ENCODE results near the gene PCDHGA12.

Gene PCDHGA12

DNA sequence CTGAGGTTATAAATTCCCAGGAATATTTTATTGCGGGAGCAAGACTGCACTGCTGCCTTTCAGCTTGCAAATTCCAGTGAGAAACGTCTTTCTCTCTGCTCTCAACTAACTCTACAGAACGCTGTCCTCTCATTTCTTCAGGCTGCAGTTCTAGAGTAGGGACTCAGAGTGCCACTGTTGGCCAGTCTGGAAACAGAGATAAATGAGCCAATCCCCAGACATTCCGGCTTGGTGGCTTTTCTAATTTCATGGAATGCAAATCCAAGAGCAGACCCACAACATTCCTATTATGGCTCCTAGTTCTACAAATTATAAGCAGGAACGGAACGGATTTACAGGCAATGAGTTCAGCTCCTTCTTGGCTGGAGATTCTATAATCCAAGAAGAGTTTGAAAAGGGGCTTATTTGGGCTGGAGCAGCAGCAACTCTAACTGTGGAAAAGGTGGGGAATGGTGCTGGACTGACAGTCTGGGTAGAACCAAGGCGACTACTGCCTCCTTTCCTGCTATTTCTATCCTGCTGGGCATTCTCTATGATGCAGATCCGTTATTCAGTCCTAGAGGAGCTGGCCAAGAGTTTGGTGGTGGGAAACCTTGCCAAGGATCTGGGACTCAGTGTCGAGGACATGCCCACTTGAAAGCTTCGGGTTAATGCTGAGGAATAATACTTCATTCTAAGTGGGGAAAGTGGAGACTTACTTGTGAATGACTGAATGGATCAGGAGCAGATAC is 9.3 kb downstream of the PCDHGA12 start:
- peak; percentile 12 for DNase-seq (ENCODE audit: low read depth)

DNA sequence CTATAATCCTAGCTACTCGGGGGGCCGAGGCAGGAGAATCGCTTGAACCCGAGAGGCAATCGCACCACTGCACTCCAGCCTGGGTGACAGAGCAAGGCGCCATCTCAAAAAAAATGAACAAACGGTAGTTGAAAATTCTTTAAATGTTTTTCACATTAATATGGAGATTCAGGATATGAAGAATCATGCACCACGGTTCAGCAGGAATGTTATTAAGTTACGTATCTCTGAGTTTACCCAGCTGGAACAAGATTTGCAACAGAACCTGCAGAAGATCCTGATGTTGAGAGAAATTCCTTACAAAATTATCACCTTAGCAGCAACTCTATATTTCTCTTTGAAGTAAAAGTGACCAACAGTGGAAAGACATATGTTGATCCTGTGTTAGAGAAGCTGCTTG is 10.0 kb downstream of the PCDHGA12 start:
- DNase-seq (ENCODE audit: low read depth): no peak

DNA sequence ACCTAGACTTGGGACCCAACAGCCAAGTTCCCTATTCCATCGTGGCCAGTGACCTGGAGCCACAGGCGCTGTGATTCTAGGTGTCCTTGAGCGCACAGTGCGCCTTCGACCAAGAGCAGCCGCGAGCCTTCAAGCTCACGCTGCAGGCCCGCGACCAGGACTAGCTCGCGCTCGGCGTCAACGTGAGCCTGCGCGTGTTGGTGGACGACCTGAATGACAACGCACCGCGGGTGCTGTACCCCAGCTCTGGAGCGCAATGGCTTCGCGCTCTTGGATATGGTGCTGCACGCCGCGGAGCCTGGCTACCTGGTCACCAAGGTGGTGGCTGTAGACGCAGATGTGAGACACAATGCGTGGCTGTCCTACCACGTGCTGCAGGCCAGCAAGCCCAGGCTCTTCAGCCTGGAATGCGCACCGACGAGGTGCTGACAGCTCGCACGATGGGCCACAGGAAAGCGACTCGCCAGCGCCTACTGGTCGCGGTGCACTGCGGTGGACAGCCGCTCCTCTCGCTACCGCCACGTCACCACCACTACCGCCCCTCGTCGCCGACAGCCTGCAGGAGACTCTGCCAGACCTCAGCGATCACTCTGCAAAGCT is 11.4 kb downstream of the PCDHGA12 start:
- DNase-seq (ENCODE audit: low read depth): no peak

DNA sequence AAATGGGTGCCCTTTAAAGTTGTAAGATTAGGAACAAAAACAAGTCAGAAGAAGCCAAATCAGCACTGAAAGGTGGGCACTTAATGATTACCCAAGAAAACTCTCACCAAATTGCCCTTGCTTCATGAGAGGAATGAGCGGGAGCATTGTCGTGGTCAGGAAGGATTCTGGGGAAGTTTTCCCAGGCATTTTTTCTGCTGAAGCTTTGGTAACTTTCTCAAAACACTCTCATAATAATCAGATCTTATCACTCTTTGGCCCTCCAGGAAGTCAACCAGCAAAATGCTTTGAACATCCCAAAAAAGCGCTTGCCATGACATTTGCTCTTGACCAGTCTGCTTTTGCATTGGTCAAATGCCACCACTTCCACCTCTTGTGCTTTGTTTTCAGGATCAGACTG is 35.0 kb downstream of the PCDHGA12 start:
- DNase-seq (ENCODE audit: low read depth): peak; percentile 41

DNA sequence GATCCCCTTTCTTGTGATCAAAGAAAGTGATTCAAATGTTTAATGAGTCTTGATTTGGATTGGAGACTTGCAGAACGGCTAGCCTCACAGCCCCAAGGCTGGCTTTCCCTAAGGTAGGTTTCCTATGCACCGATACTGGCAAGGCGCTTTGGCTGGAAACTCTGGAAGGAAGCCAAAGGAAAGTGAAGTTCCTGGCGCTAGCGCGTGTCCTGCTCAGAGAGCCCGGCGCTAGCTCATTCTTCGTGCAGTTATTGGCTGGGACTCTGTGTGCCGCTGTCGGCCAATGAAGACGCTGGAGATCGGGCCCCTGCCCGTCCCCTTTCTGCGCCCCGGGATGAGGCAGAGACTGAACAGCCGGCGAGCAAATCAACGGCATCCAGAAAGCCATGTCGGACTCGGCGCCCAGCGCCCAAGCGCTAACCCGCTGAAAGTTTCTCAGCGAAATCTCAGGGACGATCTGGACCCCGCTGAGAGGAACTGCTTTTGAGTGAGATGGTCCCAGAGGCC is 45.4 kb downstream of the PCDHGA12 start, which contains the start of gene PCDHGC3:
Gene PCDHGC3 (plus strand): TSS at position 342 of the 507 bp plus-strand sequence. CDS start 151 bp downstream, at position 493.
- peak; percentile 79 for DNase-seq (ENCODE audit: low read depth)

DNA sequence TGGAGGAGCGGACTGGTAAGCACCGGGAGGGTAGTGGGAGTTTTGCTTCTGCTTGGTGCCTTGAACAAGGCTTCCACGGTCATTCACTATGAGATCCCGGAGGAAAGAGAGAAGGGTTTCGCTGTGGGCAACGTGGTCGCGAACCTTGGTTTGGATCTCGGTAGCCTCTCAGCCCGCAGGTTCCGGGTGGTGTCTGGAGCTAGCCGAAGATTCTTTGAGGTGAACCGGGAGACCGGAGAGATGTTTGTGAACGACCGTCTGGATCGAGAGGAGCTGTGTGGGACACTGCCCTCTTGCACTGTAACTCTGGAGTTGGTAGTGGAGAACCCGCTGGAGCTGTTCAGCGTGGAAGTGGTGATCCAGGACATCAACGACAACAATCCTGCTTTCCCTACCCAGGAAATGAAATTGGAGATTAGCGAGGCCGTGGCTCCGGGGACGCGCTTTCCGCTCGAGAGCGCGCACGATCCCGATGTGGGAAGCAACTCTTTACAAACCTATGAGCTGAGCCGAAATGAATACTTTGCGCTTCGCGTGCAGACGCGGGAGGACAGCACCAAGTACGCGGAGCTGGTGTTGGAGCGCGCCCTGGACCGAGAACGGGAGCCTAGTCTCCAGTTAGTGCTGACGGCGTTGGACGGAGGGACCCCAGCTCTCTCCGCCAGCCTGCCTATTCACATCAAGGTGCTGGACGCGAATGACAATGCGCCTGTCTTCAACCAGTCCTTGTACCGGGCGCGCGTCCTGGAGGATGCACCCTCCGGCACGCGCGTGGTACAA is 46.0 kb downstream of the PCDHGA12 start:
- DNase-seq (ENCODE audit: low read depth): peak; percentile 50

DNA sequence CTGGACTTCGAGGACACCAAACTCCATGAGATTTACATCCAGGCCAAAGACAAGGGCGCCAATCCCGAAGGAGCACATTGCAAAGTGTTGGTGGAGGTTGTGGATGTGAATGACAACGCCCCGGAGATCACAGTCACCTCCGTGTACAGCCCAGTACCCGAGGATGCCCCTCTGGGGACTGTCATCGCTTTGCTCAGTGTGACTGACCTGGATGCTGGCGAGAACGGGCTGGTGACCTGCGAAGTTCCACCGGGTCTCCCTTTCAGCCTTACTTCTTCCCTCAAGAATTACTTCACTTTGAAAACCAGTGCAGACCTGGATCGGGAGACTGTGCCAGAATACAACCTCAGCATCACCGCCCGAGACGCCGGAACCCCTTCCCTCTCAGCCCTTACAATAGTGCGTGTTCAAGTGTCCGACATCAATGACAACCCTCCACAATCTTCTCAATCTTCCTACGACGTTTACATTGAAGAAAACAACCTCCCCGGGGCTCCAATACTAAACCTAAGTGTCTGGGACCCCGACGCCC is 46.8 kb downstream of the PCDHGA12 start:
- DNase-seq (ENCODE audit: low read depth): no peak

DNA sequence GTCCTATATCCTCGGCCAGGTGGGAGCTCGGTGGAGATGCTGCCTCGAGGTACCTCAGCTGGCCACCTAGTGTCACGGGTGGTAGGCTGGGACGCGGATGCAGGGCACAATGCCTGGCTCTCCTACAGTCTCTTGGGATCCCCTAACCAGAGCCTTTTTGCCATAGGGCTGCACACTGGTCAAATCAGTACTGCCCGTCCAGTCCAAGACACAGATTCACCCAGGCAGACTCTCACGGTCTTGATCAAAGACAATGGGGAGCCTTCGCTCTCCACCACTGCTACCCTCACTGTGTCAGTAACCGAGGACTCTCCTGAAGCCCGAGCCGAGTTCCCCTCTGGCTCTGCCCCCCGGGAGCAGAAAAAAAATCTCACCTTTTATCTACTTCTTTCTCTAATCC is 47.5 kb downstream of the PCDHGA12 start:
- DNase-seq (ENCODE audit: low read depth): no peak

DNA sequence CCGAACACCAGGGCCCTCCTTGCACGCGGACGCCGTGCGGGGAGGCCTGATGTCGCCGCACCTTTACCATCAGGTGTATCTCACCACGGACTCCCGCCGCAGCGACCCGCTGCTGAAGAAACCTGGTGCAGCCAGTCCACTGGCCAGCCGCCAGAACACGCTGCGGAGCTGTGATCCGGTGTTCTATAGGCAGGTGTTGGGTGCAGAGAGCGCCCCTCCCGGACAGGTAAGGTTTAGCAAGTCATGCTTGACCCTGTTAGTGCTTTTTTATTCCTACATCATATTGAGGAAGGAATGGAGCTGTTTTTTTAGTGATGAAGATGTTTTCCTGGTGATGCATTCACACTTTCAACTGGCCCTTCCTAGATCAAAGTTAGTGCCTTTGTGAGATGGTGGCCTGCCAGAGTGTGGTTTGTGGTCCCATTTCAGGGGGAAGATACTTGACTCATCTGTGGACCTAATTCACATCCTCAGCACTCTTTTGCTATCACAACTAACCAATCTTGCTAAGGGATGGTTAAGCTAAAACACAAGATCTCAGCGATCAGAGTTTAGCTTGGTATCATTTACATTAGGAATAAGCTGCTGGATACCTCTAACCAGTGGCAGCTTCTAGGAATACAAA is 48.1 kb downstream of the PCDHGA12 start:
- no peak for DNase-seq (ENCODE audit: low read depth)

DNA sequence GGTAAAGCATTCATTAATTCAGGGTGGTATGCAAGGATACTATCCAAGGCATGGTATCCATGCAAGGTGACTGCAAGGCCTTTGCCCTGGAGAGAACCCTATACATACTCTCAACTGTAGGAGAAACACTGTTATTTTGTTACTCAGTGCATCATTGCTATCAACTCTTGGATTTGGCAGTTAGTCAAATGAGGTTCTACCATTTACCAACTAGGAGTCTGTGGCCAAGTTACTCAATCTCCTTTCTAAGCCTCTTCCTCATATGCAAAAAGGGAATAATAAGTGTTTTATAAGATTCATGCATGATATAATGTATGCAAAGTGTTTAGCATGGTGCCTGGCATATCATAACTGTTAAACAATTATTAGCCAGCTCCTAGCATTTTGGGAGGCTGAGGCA is 49.5 kb downstream of the PCDHGA12 start:
- DNase-seq (ENCODE audit: low read depth): no peak

Measured in GM04503 (cell line).